Fibroblast of lung (primary cell): ENCODE results near the gene POLR1G.

Source experiments
- EZH2 ChIP-seq: IDR thresholded peaks from 2 replicates; pipeline ENCODE4 v1.5.1; 2012; ENCODE audit warnings: low read length, control low read depth, mild to moderate bottlenecking; ENCODE audit errors: missing control alignments
- TF ChIP-seq, protein P1 (sequence below), 2 donors: IDR thresholded peaks in 1 of 2; conservative IDR thresholded peaks in 1 of 2; 1 replicate in 1 of 2; 2 replicates in 1 of 2; pipeline ENCODE4 v1.5.1; 2011 to 2012; ENCODE audit warnings: low read length in 2 of 2, control low read depth in 1 of 2, inconsistent platforms in 1 of 2, low read depth in 1 of 2, mild to moderate bottlenecking in 1 of 2

DNA sequence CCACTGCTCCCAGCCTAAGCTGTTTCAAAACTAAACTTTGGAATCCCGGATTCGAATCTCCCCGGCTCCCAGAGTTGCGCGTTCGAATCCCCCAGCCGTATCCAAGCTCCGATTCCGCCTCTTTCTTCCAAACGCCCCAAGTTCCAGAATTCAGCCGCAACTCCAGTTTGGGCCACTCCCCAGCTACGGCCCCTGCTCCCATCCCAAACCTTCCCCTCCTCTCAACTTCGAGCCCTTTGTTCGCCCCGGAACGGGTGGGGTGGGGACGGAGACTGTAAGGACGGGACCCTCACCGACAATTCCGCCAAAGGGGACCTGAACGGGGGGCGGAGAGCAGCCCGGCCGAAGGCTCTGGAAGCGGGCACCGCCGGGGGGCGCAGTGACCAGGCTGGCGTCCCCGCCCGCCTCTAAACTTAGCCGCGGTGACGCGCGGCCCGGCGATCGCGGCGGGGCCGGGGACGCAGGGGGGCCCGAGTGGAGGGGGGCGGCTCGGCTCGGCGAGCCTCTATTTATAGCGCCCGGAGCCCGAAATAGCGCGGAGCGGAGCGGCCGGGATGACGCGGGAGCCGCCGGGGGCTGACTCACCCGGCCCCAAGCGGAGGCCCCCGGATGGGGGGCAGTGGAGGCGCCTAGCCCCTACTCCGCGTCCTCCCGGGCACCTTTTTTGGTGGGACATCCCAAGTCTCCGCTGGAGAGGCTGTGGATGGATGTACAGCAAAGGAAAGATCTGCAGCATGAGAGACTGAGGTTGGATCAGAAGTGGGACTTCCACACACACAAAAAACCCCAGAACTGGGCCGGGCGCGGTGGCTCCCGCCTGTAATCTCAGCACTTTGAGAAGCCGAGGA is 22.2 kb downstream of the POLR1G start:
- TF ChIP-seq, protein P1, sequence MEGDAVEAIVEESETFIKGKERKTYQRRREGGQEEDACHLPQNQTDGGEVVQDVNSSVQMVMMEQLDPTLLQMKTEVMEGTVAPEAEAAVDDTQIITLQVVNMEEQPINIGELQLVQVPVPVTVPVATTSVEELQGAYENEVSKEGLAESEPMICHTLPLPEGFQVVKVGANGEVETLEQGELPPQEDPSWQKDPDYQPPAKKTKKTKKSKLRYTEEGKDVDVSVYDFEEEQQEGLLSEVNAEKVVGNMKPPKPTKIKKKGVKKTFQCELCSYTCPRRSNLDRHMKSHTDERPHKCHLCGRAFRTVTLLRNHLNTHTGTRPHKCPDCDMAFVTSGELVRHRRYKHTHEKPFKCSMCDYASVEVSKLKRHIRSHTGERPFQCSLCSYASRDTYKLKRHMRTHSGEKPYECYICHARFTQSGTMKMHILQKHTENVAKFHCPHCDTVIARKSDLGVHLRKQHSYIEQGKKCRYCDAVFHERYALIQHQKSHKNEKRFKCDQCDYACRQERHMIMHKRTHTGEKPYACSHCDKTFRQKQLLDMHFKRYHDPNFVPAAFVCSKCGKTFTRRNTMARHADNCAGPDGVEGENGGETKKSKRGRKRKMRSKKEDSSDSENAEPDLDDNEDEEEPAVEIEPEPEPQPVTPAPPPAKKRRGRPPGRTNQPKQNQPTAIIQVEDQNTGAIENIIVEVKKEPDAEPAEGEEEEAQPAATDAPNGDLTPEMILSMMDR (conservative IDR thresholded peaks at IDR 0.05 in 1 of 2, IDR thresholded peaks at IDR 0.05 in 1 of 2; ENCODE audit: low read depth in 1 of 2, low read length in 2 of 2) = peak; percentile 25 to 39
- no peak for TF ChIP-seq EZH2
